Hepatocyte (in vitro differentiated cells): ENCODE measurements around the gene FRY. TPM values are rescaled to one million over a fixed set of nuclear protein-coding genes. Genes with fewer than 3 reads are reported as not detected.
"Not testable (repeated sequence)": the region's sequence is repeated elsewhere in the genome, so short reads cannot be mapped to it uniquely, and the experiment has no call there.

Experiments used
- DNase-seq: peaks from one replicate; pipeline ENCODE4 v3.0.0-alpha.2; 2016; ENCODE audit warnings: low spot score
- H2AFZ ChIP-seq: fragments of 200-600 bp; sonication (generic); 2 replicates; pipeline ENCODE4 v1.6.0; 2016; ENCODE audit warnings: antibody characterized with exemption, mild to moderate bottlenecking
- H3K27ac ChIP-seq: fragments of 200-600 bp; sonication (generic); 2 replicates; pipeline ENCODE4 v1.5.1; 2016; ENCODE audit warnings: mild to moderate bottlenecking
- H3K27me3 ChIP-seq: fragments of 200-600 bp; sonication (generic); 2 replicates; pipeline ENCODE4 v1.6.1; 2016
- H3K36me3 ChIP-seq: fragments of 200-600 bp; sonication (generic); replicated peaks from 2 replicates; pipeline ENCODE4 v1.5.1; 2016; ENCODE audit warnings: low read depth; ENCODE audit not compliant: insufficient read depth
- H3K4me1 ChIP-seq: fragments of 200-600 bp; sonication (generic); 2 replicates; pipeline ENCODE4 v1.5.1; 2016; ENCODE audit warnings: mild to moderate bottlenecking, moderate library complexity; ENCODE audit not compliant: insufficient read depth
- H3K4me2 ChIP-seq: fragments of 200-600 bp; sonication (generic); 2 replicates; pipeline ENCODE4 v1.6.0; 2016
- H3K4me3 ChIP-seq: fragments of 200-600 bp; sonication (generic); 2 replicates; pipeline ENCODE4 v1.5.1; 2016; ENCODE audit warnings: mild to moderate bottlenecking
- H3K79me2 ChIP-seq: fragments of 200-600 bp; sonication (generic); 2 replicates; pipeline ENCODE4 v1.6.0; 2017; ENCODE audit warnings: mild to moderate bottlenecking
- H3K9me2 ChIP-seq: fragments of 200-600 bp; sonication (generic); replicated peaks from 2 replicates; pipeline ENCODE4 v1.6.0; 2017; ENCODE audit warnings: mild to moderate bottlenecking; ENCODE audit not compliant: insufficient read depth
- H3K9me3 ChIP-seq: fragments of 200-600 bp; sonication (generic); 2 replicates; pipeline ENCODE4 v1.5.1; 2016; ENCODE audit warnings: low read depth, mild to moderate bottlenecking
- H4K20me1 ChIP-seq: fragments of 200-600 bp; sonication (generic); 2 replicates; pipeline ENCODE4 v1.6.0; 2016; ENCODE audit warnings: mild to moderate bottlenecking; ENCODE audit not compliant: insufficient read depth, poor library complexity, severe bottlenecking
- EZH2 ChIP-seq: fragments of 200-600 bp; sonication (generic); IDR thresholded peaks from 2 replicates; pipeline ENCODE4 v1.6.1; 2016; ENCODE audit warnings: antibody characterized with exemption, mild to moderate bottlenecking, borderline replicate concordance
- EZH2phosphoT487 ChIP-seq: fragments of 200-600 bp; sonication (generic); IDR thresholded peaks from one replicate; pipeline ENCODE4 v1.6.1; 2018; ENCODE audit warnings: antibody characterized with exemption, mild to moderate bottlenecking, low read depth, moderate library complexity; ENCODE audit not compliant: unreplicated experiment, severe bottlenecking
- WGBS: methylation state at CpG from one replicate; pipeline ENCODE4 v1.1.6; 2016; ENCODE audit warnings: low lambda C conversion rate; ENCODE audit errors: missing lambda C conversion rate; 5-methylcytosine and 5-hydroxymethylcytosine counted together
- polyA plus RNA-seq: library from polyadenylated mRNA; unstranded; fragments of >200 nt; fragmentation: Nextera tagmentation; extraction: Ambion mirVana; gene quantifications from 2 replicates; pipeline ENCODE4 v1.2.1, GENCODE V29; 2016
- total RNA-seq: library from RNA; depleted of rRNA; stranded (reverse); fragments of >200 nt; gene quantifications from 2 replicates; pipeline ENCODE4 v1.2.3, GENCODE V29; 2014
- TF ChIP-seq, protein P1 (sequence below): fragments of 200-600 bp; sonication (generic); IDR thresholded peaks from 2 replicates; pipeline ENCODE4 v1.5.1; 2016; ENCODE audit warnings: antibody characterized with exemption, mild to moderate bottlenecking; ENCODE audit not compliant: poor library complexity

FRY gene
- 3.7 and 6.4 TPM in 2 replicates for total RNA-seq
- 1.5 and 2.4 TPM in 2 replicates for polyA plus RNA-seq

DNA sequence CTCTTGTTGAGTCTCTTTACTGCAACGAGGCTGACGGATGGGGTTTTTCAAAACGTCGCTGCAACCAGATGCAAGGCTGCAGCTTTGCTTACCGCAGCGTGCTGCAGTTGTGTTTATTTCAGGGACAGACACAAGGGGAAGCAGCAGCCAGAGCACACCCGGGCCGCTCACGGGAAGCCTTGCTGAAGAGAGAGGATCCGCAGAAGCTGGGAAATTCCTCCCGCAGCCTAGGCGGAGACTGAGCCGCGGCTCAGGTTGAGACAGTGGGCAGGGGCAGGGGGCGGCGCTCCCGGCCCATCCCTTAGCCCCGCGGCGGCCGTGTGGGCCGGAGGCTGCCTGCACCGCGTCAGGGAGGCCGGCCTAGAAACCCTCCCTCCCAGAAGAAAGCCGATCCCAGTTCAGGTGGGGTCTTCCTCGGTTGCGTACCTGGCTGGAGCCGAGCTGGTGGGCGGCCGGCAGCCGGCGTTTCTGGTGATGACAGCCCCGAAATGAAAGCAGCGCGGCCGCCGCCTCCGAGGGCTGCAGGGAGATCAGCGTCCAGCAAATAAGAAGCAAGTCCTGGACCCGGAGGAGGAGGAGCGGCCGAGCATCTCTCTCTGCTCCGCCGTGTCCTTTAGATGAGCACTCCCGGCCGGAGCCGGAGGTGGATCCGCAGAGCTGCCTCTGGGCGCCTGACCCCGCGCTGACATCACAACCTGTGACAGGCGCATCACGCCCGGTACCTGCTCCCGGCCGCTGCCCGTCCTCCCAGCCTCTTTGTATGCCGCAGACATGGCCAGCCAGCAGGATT is at the start of gene FRY:
Gene FRY, plus strand, starts transcription at position 750 of the 790 bp plus-strand sequence. Its CDS starts 22 bp downstream, at position 772.
- H3K36me3 ChIP-seq: no peaks in the 10 kb centered on the region
- H3K27ac ChIP-seq: peak within 1 kb of the TSS; percentile 77
- no peaks in the 10 kb centered on the region for H3K4me1 ChIP-seq
- WGBS: 1% methylated on average over 55 of the region's 59 CpGs
- TF ChIP-seq EZH2 (no peak), EZH2phosphoT487 (no peak)
- TF ChIP-seq, protein P1, sequence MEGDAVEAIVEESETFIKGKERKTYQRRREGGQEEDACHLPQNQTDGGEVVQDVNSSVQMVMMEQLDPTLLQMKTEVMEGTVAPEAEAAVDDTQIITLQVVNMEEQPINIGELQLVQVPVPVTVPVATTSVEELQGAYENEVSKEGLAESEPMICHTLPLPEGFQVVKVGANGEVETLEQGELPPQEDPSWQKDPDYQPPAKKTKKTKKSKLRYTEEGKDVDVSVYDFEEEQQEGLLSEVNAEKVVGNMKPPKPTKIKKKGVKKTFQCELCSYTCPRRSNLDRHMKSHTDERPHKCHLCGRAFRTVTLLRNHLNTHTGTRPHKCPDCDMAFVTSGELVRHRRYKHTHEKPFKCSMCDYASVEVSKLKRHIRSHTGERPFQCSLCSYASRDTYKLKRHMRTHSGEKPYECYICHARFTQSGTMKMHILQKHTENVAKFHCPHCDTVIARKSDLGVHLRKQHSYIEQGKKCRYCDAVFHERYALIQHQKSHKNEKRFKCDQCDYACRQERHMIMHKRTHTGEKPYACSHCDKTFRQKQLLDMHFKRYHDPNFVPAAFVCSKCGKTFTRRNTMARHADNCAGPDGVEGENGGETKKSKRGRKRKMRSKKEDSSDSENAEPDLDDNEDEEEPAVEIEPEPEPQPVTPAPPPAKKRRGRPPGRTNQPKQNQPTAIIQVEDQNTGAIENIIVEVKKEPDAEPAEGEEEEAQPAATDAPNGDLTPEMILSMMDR: peak; percentile 14
- H3K9me2 ChIP-seq: no peaks in the 10 kb centered on the region
- H3K27me3 ChIP-seq: peaks cover 3% of the 10 kb centered on the region
- no peaks in the 10 kb centered on the region for H3K79me2 ChIP-seq
- peak within 1 kb of the TSS; percentile 54 for H3K4me3 ChIP-seq
- peak; percentile 83 for DNase-seq
- H2AFZ ChIP-seq: peak within 1 kb of the TSS; percentile 85
- no peaks in the 10 kb centered on the region for H3K9me3 ChIP-seq
- no peaks in the 10 kb centered on the region for H4K20me1 ChIP-seq
- H3K4me2 ChIP-seq: peak within 1 kb of the TSS; percentile 77

DNA sequence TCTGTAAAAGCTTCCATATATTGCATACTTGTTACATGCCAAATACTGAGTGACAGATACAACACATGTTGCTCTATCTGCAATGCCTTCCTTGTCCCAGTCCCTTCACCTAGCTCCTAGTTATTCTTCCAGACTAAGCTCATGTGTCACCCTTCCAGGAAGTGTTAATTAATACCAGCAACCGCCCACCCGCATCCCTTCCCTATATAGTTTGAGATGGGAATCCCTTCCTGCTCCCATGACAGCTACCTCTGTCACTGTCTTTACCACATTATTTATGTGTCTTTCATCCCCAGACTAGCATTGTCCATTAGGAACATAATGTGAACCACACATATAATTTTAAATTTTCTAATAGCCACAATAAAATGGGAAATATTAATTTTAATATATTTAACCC is 49.5 kb upstream of the FRY start:
- Histone ChIP-seq H2AFZ (no peak overlapping the region), H3K9me3 (no peaks in the 10 kb centered on the region), H3K27ac (no peak overlapping the region), H3K4me3 (no peak overlapping the region), H3K79me2 (no peaks in the 10 kb centered on the region), H3K4me1 (peaks cover 4% of the 10 kb centered on the region), H3K36me3 (no peaks in the 10 kb centered on the region), H3K9me2 (no peaks in the 10 kb centered on the region), H4K20me1 (no peaks in the 10 kb centered on the region), H3K4me2 (no peak overlapping the region), H3K27me3 (no peaks in the 10 kb centered on the region)
- 72% methylated on average over 2 of the region's 2 CpGs for WGBS
- TF ChIP-seq, protein P1: no peak
- TF ChIP-seq EZH2phosphoT487 (no peak), EZH2 (no peak)
- DNase-seq: no peak

GRCh38 chr13:31982540-31982939 is 49.0 kb upstream of the FRY start:
- Histone ChIP-seq H3K4me1 (peaks cover 4% of the 10 kb centered on the region), H3K27ac (no peak overlapping the region), H3K9me3 (no peaks in the 10 kb centered on the region), H4K20me1 (no peaks in the 10 kb centered on the region), H3K9me2 (no peaks in the 10 kb centered on the region), H3K4me2 (no peak overlapping the region), H3K27me3 (no peaks in the 10 kb centered on the region), H3K36me3 (no peaks in the 10 kb centered on the region), H2AFZ (no peak overlapping the region), H3K4me3 (no peak overlapping the region), H3K79me2 (no peaks in the 10 kb centered on the region)
- WGBS: 60% methylated on average over 5 of the region's 5 CpGs
- peak; percentile 70 for DNase-seq
- TF ChIP-seq EZH2phosphoT487 (no peak), EZH2 (no peak)
- TF ChIP-seq, protein P1: no peak

- not testable (repeated sequence) for H3K4me1 ChIP-seq, H3K4me3 ChIP-seq, H3K79me2 ChIP-seq, DNase-seq, H2AFZ ChIP-seq, H3K9me3 ChIP-seq, H3K4me2 ChIP-seq, H3K27me3 ChIP-seq, H3K27ac ChIP-seq, H4K20me1 ChIP-seq, H3K9me2 ChIP-seq, H3K36me3 ChIP-seq
- WGBS: 100% methylated on average over 2 of the region's 2 CpGs
Observed at GRCh38 chr13:31983696-31984095, 47.9 kb upstream of the FRY start.

GRCh38 chr13:31984388-31984787 is 47.2 kb upstream of the FRY start:
- H3K4me2 ChIP-seq, H3K9me3 ChIP-seq, H4K20me1 ChIP-seq, DNase-seq, H3K27me3 ChIP-seq, H2AFZ ChIP-seq, H3K79me2 ChIP-seq, H3K27ac ChIP-seq, H3K9me2 ChIP-seq, H3K4me3 ChIP-seq, H3K36me3 ChIP-seq, H3K4me1 ChIP-seq: not testable (repeated sequence)
- 97% methylated on average over 4 of the region's 4 CpGs for WGBS
